T-cell (primary cell): ENCODE measurements around the gene LYZ. TPM values are rescaled to one million over a fixed set of nuclear protein-coding genes. Genes with fewer than 3 reads are reported as not detected.
"Not testable (repeated sequence)": the region's sequence is repeated elsewhere in the genome, so short reads cannot be mapped to it uniquely, and the experiment has no call there.

Experiments
- ATAC-seq, 4 experiments: fragments of 200-7000 bp in 3 of 4; fragments of 150-1000 bp in 1 of 4; cut with Tn5 transposase; replicated peaks in 1 of 4; 1 replicate in 3 of 4; 2 replicates in 1 of 4; pipeline ENCODE4 v1.10.0; 2021; ENCODE audit warnings: moderate library complexity in 3 of 4, mild to moderate bottlenecking in 2 of 4, moderate number of reproducible peaks in 1 of 4
- CTCF ChIA-PET, 2 donors: fragments of 300-600 bp; sonication (Branson Sonifier 250); formaldehyde crosslinking; loops; one replicate each; lab custom pipeline; 2022; ENCODE audit warnings: antibody characterized with exemption in 2 of 2; lab: Charles Lee
- POLR2A ChIA-PET, 2 donors: fragments of 300-600 bp; sonication (Branson Sonifier 250); formaldehyde crosslinking; loops; one replicate each; lab custom pipeline; 2022; ENCODE audit warnings: antibody characterized with exemption in 2 of 2; lab: Charles Lee
- DNase-seq, 35 experiments: peaks; one replicate each; pipeline versions ENCODE4 v3.0.0 to v3.0.0-alpha.2; 2013 to 2023
- H3K27ac ChIP-seq: one replicate; pipeline ENCODE4 v1.5.1; 2013; ENCODE audit warnings: low read length
- H3K27me3 ChIP-seq, 2 experiments: replicated peaks in 1 of 2; 1 replicate in 1 of 2; 2 replicates in 1 of 2; pipeline versions ENCODE4 v1.6.1 to v1.7.0; 2013; ENCODE audit warnings: low read length in 1 of 2, mixed read lengths in 1 of 2; ENCODE audit not compliant: control insufficient read depth in 2 of 2, insufficient read depth in 2 of 2; ENCODE audit errors: extremely low read depth in 1 of 2
- H3K36me3 ChIP-seq, 2 donors: 1 replicate in 1 of 2; 2 replicates in 1 of 2; pipeline versions ENCODE4 v1.6.1 to v1.7.0; 2013; ENCODE audit warnings: low read length in 1 of 2; ENCODE audit not compliant: control insufficient read depth in 2 of 2, insufficient read depth in 1 of 2; ENCODE audit errors: extremely low read depth in 1 of 2
- H3K4me1 ChIP-seq, 2 experiments: 1 replicate in 1 of 2; 2 replicates in 1 of 2; pipeline versions ENCODE4 v1.6.1 to v1.7.0; 2013; ENCODE audit warnings: low read length in 2 of 2, mixed read lengths in 1 of 2; ENCODE audit not compliant: insufficient read depth in 2 of 2, control insufficient read depth in 1 of 2; ENCODE audit errors: extremely low read depth in 1 of 2
- H3K4me3 ChIP-seq, 2 donors: 1 replicate in 1 of 2; 2 replicates in 1 of 2; pipeline versions ENCODE4 v1.5.1 to v1.7.0; 2013; ENCODE audit warnings: mild to moderate bottlenecking in 2 of 2, low read length in 1 of 2, moderate library complexity in 1 of 2; ENCODE audit not compliant: control insufficient read depth in 1 of 2; ENCODE audit errors: extremely low read depth in 1 of 2
- H3K9me3 ChIP-seq: 2 replicates; pipeline ENCODE4 v1.7.0; 2013
- H3K27ac Mint-ChIP-seq, 2 donors: one replicate each; pipeline ENCODE4 v1.8.0; 2020 to 2021; ENCODE audit warnings: mild to moderate bottlenecking in 2 of 2, mixed read lengths in 2 of 2
- H3K27me3 Mint-ChIP-seq, 2 donors: one replicate each; pipeline ENCODE4 v1.8.0; 2021 to 2022; ENCODE audit warnings: mixed read lengths in 2 of 2
- H3K36me3 Mint-ChIP-seq: one replicate; pipeline ENCODE4 v1.8.0; 2021; ENCODE audit warnings: mixed read lengths
- H3K4me1 Mint-ChIP-seq, 3 donors: one replicate each; pipeline ENCODE4 v1.8.0; 2020 to 2022; ENCODE audit warnings: mixed read lengths in 3 of 3, mild to moderate bottlenecking in 1 of 3
- H3K4me3 Mint-ChIP-seq, 3 donors: one replicate each; pipeline ENCODE4 v1.8.0; 2020 to 2022; ENCODE audit warnings: mild to moderate bottlenecking in 3 of 3, mixed read lengths in 3 of 3, moderate library complexity in 3 of 3
- H3K9me3 Mint-ChIP-seq, 3 donors: one replicate each; pipeline ENCODE4 v1.8.0; 2020 to 2022; ENCODE audit warnings: mixed read lengths in 3 of 3
- WGBS: methylation state at CpG from one replicate; pipeline ENCODE4 v1.1.5; 2013; ENCODE audit warnings: missing lambda C conversion rate; ENCODE audit not compliant: insufficient coverage; 5-methylcytosine and 5-hydroxymethylcytosine counted together
- total RNA-seq, 35 experiments: library from RNA in 6 of 35; stranded (reverse) in 6 of 35; fragments of 120-200 nt in 1 of 35; gene quantifications; one replicate each; pipeline versions ENCODE4 v1.2.1 to v1.2.4 and lab custom pipeline; 2013 to 2026

Gene LYZ
- total RNA-seq = 10 to 100 TPM in 1 of 5 donors, 1 to 10 TPM in 4; 3.4 to 17.4 (median 5.0) TPM
- total RNA-seq (2013) = 61.7 TPM
- total RNA-seq (lab: John Stamatoyannopoulos, UW) = 0.04 to 241 (median 16.0) reads per million in 29 experiments

DNA sequence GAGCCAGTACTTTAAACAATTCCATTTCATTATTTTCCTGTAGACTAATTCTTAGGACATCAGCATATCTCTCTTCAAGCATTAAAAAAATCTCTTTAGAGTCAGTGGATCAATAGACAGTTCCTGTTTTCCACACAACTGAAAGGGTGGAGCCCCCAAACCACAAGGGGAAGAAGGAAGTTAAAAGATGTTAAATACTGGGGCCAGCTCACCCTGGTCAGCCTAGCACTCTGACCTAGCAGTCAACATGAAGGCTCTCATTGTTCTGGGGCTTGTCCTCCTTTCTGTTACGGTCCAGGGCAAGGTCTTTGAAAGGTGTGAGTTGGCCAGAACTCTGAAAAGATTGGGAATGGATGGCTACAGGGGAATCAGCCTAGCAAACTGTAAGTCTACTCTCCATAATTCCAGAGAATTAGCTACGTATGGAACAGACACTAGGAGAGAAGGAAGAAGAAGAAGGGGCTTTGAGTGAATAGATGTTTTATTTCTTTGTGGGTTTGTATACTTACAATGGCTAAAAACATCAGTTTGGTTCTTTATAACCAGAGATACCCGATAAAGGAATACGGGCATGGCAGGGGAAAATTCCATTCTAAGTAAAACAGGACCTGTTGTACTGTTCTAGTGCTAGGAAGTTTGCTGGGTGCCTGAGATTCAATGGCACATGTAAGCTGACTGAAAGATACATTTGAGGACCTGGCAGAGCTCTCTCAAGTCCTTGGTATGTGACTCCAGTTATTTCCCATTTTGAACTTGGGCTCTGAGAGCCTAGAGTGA is at the start of gene LYZ:
Gene LYZ (plus strand): TSS at position 220 of the 777 bp plus-strand sequence. CDS start 28 bp downstream, at position 248.
- peaks cover 0 to 7% (median 7%) of the 10 kb centered on the region in 3 donors for H3K4me1 Mint-ChIP-seq
- no peak within 1 kb of the TSS for H3K4me3 ChIP-seq
- POLR2A ChIA-PET = no interaction called here
- CTCF ChIA-PET = interaction anchor here (0.6 to 1.3 kb wide), 4 partner anchors 9 to 1691 kb away, joined by 3 to 4 read pairs (median 4); no protein-coding TSS in a partner anchor
- no peak within 1 kb of the TSS for H3K27ac ChIP-seq
- H3K27me3 ChIP-seq = peaks cover 0 to 8% of the 10 kb centered on the region in 2 experiments
- peak in 1 of 35 experiments; percentile 10 for DNase-seq
- no peaks in the 10 kb centered on the region for H3K9me3 ChIP-seq
- H3K36me3 Mint-ChIP-seq = no peaks in the 10 kb centered on the region
- H3K4me3 Mint-ChIP-seq = no peak within 1 kb of the TSS
- no peaks in the 10 kb centered on the region for H3K9me3 Mint-ChIP-seq
- ATAC-seq = no peak
- 94% methylated on average over 2 of the region's 4 CpGs for WGBS
- H3K27ac Mint-ChIP-seq = no peak within 1 kb of the TSS
- no peaks in the 10 kb centered on the region for H3K36me3 ChIP-seq
- no peaks in the 10 kb centered on the region for H3K4me1 ChIP-seq
- H3K27me3 Mint-ChIP-seq = no peaks in the 10 kb centered on the region

DNA sequence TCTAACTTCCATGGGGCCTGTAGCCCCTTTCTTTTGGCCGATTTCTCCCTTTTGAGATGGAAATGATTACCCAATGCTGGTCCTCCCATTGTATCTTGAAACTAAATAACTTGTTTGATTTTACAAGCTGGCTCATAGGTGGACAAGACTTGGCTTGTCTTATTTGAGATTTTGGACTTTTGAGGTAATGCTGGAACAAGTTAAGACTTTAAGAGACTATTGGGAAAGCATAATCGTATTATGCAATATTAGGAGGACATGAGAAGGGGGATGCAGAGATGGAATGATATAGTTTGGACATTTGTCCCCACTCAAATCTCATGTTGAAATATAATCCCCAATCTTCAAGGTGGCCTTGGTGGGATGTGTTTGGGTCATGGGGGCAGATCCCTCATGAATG is 49.2 kb upstream of the LYZ start:
- no peaks in the 10 kb centered on the region for H3K36me3 ChIP-seq
- no peak overlapping the region for H3K4me3 ChIP-seq
- ChIA-PET CTCF (no interaction called here), POLR2A (no interaction called here)
- Mint-ChIP-seq H3K9me3 (peaks cover 0 to 7% (median 0%) of the 10 kb centered on the region in 3 donors), H3K4me3 (no peak overlapping the region), H3K27ac (no peak overlapping the region), H3K27me3 (peaks cover 3% of the 10 kb centered on the region in 2 donors), H3K4me1 (peaks cover 0 to under 1% (median 0%) of the 10 kb centered on the region in 3 donors), H3K36me3 (peaks cover 4% of the 10 kb centered on the region)
- no CpG with 5 or more reads among the region's 2 CpGs for WGBS
- H3K27me3 ChIP-seq = no peaks in the 10 kb centered on the region
- ATAC-seq (no peak), DNase-seq (no peak)
- no peaks in the 10 kb centered on the region for H3K4me1 ChIP-seq
- H3K9me3 ChIP-seq = no peaks in the 10 kb centered on the region
- H3K27ac ChIP-seq = no peak overlapping the region

- DNase-seq (no peak), ATAC-seq (no peak)
- Histone ChIP-seq H3K27ac (no peak overlapping the region), H3K4me1 (no peaks in the 10 kb centered on the region), H3K27me3 (no peaks in the 10 kb centered on the region), H3K4me3 (no peak overlapping the region), H3K9me3 (peaks cover 2% of the 10 kb centered on the region), H3K36me3 (no peaks in the 10 kb centered on the region)
- no peak overlapping the region for H3K4me3 Mint-ChIP-seq
- no peaks in the 10 kb centered on the region for H3K27me3 Mint-ChIP-seq
- H3K36me3 Mint-ChIP-seq = peaks cover 12% of the 10 kb centered on the region
- H3K9me3 Mint-ChIP-seq = peaks cover 10 to 26% (median 16%) of the 10 kb centered on the region in 3 donors
- no peaks in the 10 kb centered on the region for H3K4me1 Mint-ChIP-seq
- ChIA-PET CTCF (no interaction called here), POLR2A (interaction anchor here in 1 of 2 donors (0.9 kb wide), 1 partner anchor 170 kb away, joined by 3 read pairs; no protein-coding TSS in a partner anchor)
- no CpG with 5 or more reads among the region's 1 CpG for WGBS
- H3K27ac Mint-ChIP-seq = no peak overlapping the region
Observed at GRCh38 chr12:69304284-69304683, 43.9 kb upstream of the LYZ start.

- no peak overlapping the region for H3K4me3 Mint-ChIP-seq
- peaks cover 11 to 22% (median 13%) of the 10 kb centered on the region in 3 donors for H3K9me3 Mint-ChIP-seq
- Histone ChIP-seq H3K4me3 (no peak overlapping the region), H3K4me1 (no peaks in the 10 kb centered on the region), H3K27me3 (no peaks in the 10 kb centered on the region), H3K27ac (no peak overlapping the region), H3K9me3 (no peaks in the 10 kb centered on the region), H3K36me3 (no peaks in the 10 kb centered on the region)
- DNase-seq = no peak
- H3K27ac Mint-ChIP-seq = no peak overlapping the region
- no peaks in the 10 kb centered on the region for H3K27me3 Mint-ChIP-seq
- no CpG with 5 or more reads among the region's 3 CpGs for WGBS
- H3K4me1 Mint-ChIP-seq = no peaks in the 10 kb centered on the region
- peaks cover 10% of the 10 kb centered on the region for H3K36me3 Mint-ChIP-seq
- CTCF ChIA-PET = no interaction called here
- POLR2A ChIA-PET = no interaction called here
- ATAC-seq = no peak
Observed at GRCh38 chr12:69309461-69309860, 38.7 kb upstream of the LYZ start.

GRCh38 chr12:69313209-69313608 is 35.0 kb upstream of the LYZ start:
- ATAC-seq (no peak), DNase-seq (no peak)
- Histone ChIP-seq H3K4me3 (no peak overlapping the region), H3K9me3 (no peaks in the 10 kb centered on the region), H3K27ac (no peak overlapping the region), H3K36me3 (no peaks in the 10 kb centered on the region), H3K27me3 (no peaks in the 10 kb centered on the region), H3K4me1 (no peaks in the 10 kb centered on the region)
- Mint-ChIP-seq H3K27ac (no peak overlapping the region), H3K27me3 (no peaks in the 10 kb centered on the region), H3K4me1 (no peaks in the 10 kb centered on the region), H3K4me3 (no peak overlapping the region), H3K9me3 (peaks cover 0 to 12% (median 6%) of the 10 kb centered on the region in 3 donors), H3K36me3 (no peaks in the 10 kb centered on the region)
- WGBS = no CpG with 5 or more reads among the region's 3 CpGs
- ChIA-PET POLR2A (no interaction called here), CTCF (no interaction called here)

DNA sequence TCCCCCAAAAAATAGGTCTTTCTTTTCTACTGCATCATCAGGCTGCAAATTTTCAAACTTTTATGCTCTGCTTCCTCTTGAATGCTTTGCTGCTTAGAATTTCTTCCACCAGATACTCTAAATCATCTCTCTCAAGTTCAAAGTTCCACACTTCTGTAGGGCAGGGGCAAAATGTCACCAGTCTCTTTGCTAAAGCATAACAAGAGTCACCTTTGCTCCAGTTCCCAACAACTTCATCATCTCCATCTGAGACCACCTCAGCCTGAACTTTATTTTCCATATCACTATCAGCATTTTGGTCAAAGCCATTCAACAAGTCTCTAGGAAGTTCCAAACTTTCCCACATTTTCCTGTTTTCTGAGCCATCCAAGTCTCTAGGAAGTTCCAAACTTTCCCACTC is 31.4 kb upstream of the LYZ start:
- H3K36me3 Mint-ChIP-seq, H3K27ac Mint-ChIP-seq, H3K4me1 ChIP-seq, POLR2A ChIA-PET, H3K9me3 ChIP-seq, H3K27me3 ChIP-seq, CTCF ChIA-PET, H3K27me3 Mint-ChIP-seq, H3K4me3 Mint-ChIP-seq, H3K36me3 ChIP-seq, H3K4me3 ChIP-seq, ATAC-seq, DNase-seq, H3K27ac ChIP-seq, H3K4me1 Mint-ChIP-seq: not testable (repeated sequence)
- peaks cover 0 to 16% (median 12%) of the 10 kb centered on the region in 3 donors for H3K9me3 Mint-ChIP-seq
